Loucy (cell line): ENCODE data around the gene MDM4.

Source experiments
- CTCF ChIP-seq: fragments of 200-600 bp; sonication (generic); conservative IDR thresholded peaks from 2 replicates; pipeline ENCODE4 v1.5.1; 2014; ENCODE audit warnings: mild to moderate bottlenecking, antibody characterized with exemption, low read length
- EZH2phosphoT487 ChIP-seq: fragments of 200-600 bp; IDR thresholded peaks from 2 replicates; pipeline ENCODE4 v1.6.1; 2018; ENCODE audit warnings: antibody characterized with exemption, mild to moderate bottlenecking, moderate library complexity, borderline replicate concordance

- TF ChIP-seq CTCF, result no peak
- TF ChIP-seq EZH2phosphoT487, result no peak
These were observed 71.4 kb downstream of the MDM4 start for GRCh38 chr1:204587621-204588020.
